Muscle of leg (tissue), 11 donors: Measurements from ENCODE around the gene MCC. TPM values are rescaled to one million over a fixed set of nuclear protein-coding genes. Genes with fewer than 3 reads are reported as not detected.
A peak's percentile ranks its signal among the peaks of the same experiment; 100 is the strongest.

Experiments used
- DNase-seq: peaks from one replicate; pipeline ENCODE4 v3.0.0; 2013
- H3K27ac ChIP-seq: one replicate; pipeline ENCODE4 v1.5.1; 2013; ENCODE audit warnings: mild to moderate bottlenecking, low read length, control low read depth
- H3K27me3 ChIP-seq: one replicate; pipeline ENCODE4 v1.6.1; 2013; ENCODE audit warnings: low read length; ENCODE audit not compliant: control insufficient read depth, insufficient read depth
- H3K36me3 ChIP-seq: one replicate; pipeline ENCODE4 v1.6.1; 2013; ENCODE audit warnings: low read length; ENCODE audit not compliant: control insufficient read depth, insufficient read depth
- H3K4me1 ChIP-seq: one replicate; pipeline ENCODE4 v1.6.1; 2013; ENCODE audit warnings: low read length; ENCODE audit not compliant: control insufficient read depth, insufficient read depth
- H3K4me3 ChIP-seq: one replicate; pipeline ENCODE4 v1.5.1; 2013; ENCODE audit warnings: low read length, control low read depth
- H3K9me3 ChIP-seq: replicated peaks from 2 replicates; pipeline ENCODE4 v1.6.1; 2013; ENCODE audit warnings: low read depth, low read length; ENCODE audit not compliant: control insufficient read depth
- WGBS: methylation state at CpG from one replicate; pipeline ENCODE4 v1.1.5; 2013; ENCODE audit warnings: missing lambda C conversion rate; ENCODE audit not compliant: insufficient coverage; 5-methylcytosine and 5-hydroxymethylcytosine counted together
- polyA plus RNA-seq, 8 donors: library from polyadenylated mRNA; unstranded; fragments of 120-200 nt; gene quantifications; one replicate each; pipeline versions ENCODE4 v1.2.1 to v1.2.3, GENCODE V29; 2013; ENCODE audit warnings: inconsistent platforms in 1 of 8, low replicate concordance in 1 of 8; ENCODE audit not compliant: insufficient read length in 8 of 8, insufficient read depth in 1 of 8
- total RNA-seq: library from RNA; stranded (reverse); fragments of 120-200 nt; gene quantifications from one replicate; pipeline ENCODE4 v1.2.4, GENCODE V29; 2013

MCC gene
- total and polyA plus RNA-seq, 9 donors, result 12.1 to 19.6 (median 17.0) TPM

- DNase-seq, result no peak
- H3K9me3 ChIP-seq, result peaks cover 4% of the 10 kb centered on the region
- no CpG with 5 or more reads among the region's 1 CpG for WGBS
- no peak overlapping the region for H3K27ac ChIP-seq
- no peaks in the 10 kb centered on the region for H3K4me1 ChIP-seq
- H3K4me3 ChIP-seq, result no peak overlapping the region
- H3K27me3 ChIP-seq, result peaks cover 2% of the 10 kb centered on the region
- H3K36me3 ChIP-seq, result no peaks in the 10 kb centered on the region
Observed at GRCh38 chr5:113495422-113495841, 7.2 kb upstream of the MCC start.

GRCh38 chr5:113493446-113493845 lies 5.2 kb upstream of the MCC start:
- peaks cover 17% of the 10 kb centered on the region for H3K27me3 ChIP-seq
- WGBS, result no CpG with 5 or more reads among the region's 1 CpG

GRCh38 chr5:113491022-113491421 lies 2.8 kb upstream of the MCC start:
- 85% methylated on average over 2 of the region's 2 CpGs for WGBS
- peaks cover 6% of the 10 kb centered on the region for H3K4me1 ChIP-seq
- H3K36me3 ChIP-seq, result no peaks in the 10 kb centered on the region
- no peak for DNase-seq
- H3K27me3 ChIP-seq, result peaks cover 34% of the 10 kb centered on the region
- H3K27ac ChIP-seq, result no peak overlapping the region
- H3K4me3 ChIP-seq, result no peak overlapping the region
- peaks cover 12% of the 10 kb centered on the region for H3K9me3 ChIP-seq

More at GRCh38 chr5:113493446-113493845, 5.2 kb upstream of the MCC start:
- no peak overlapping the region for H3K27ac ChIP-seq
- H3K9me3 ChIP-seq, result peaks cover 12% of the 10 kb centered on the region
- H3K36me3 ChIP-seq, result no peaks in the 10 kb centered on the region
- DNase-seq, result no peak
- H3K4me1 ChIP-seq, result peaks cover 5% of the 10 kb centered on the region
- no peak overlapping the region for H3K4me3 ChIP-seq

- Histone ChIP-seq H3K27ac (no peak overlapping the region), H3K4me1 (peaks cover 6% of the 10 kb centered on the region), H3K9me3 (peaks cover 12% of the 10 kb centered on the region), H3K36me3 (no peaks in the 10 kb centered on the region), H3K27me3 (peaks cover 34% of the 10 kb centered on the region), H3K4me3 (no peak overlapping the region)
- 90% methylated on average over 3 of the region's 3 CpGs for WGBS
- DNase-seq, result no peak
Observed at GRCh38 chr5:113490317-113490716, 2.1 kb upstream of the MCC start.

GRCh38 chr5:113489299-113489698 lies 1.0 kb upstream of the MCC start:
- no peaks in the 10 kb centered on the region for H3K36me3 ChIP-seq
- H3K27ac ChIP-seq, result no peak overlapping the region
- WGBS, result 60% methylated on average over 1 of the region's 3 CpGs
- peaks cover 34% of the 10 kb centered on the region for H3K27me3 ChIP-seq
- peaks cover 6% of the 10 kb centered on the region for H3K4me1 ChIP-seq
- DNase-seq, result peak; percentile 16
- H3K9me3 ChIP-seq, result peaks cover 12% of the 10 kb centered on the region
- no peak overlapping the region for H3K4me3 ChIP-seq

- peaks cover 6% of the 10 kb centered on the region for H3K4me1 ChIP-seq
Observed at GRCh38 chr5:113488645-113489184, 462 bp upstream of the MCC start.

GRCh38 chr5:113487416-113487780 lies 855 bp downstream of the MCC start:
- H3K4me3 ChIP-seq, result peak overlapping the region; percentile 70
- peaks cover 12% of the 10 kb centered on the region for H3K9me3 ChIP-seq
- DNase-seq, result peak; percentile 11
- H3K27ac ChIP-seq, result no peak overlapping the region
- 2% methylated on average over 18 of the region's 18 CpGs for WGBS
- peaks cover 34% of the 10 kb centered on the region for H3K27me3 ChIP-seq
- H3K4me1 ChIP-seq, result peaks cover 6% of the 10 kb centered on the region
- H3K36me3 ChIP-seq, result no peaks in the 10 kb centered on the region

More at GRCh38 chr5:113488645-113489184, 462 bp upstream of the MCC start:
- H3K27ac ChIP-seq, result no peak overlapping the region
- WGBS, result 11% methylated on average over 16 of the region's 20 CpGs
- peaks cover 12% of the 10 kb centered on the region for H3K9me3 ChIP-seq
- peak overlapping the region; percentile 70 for H3K4me3 ChIP-seq
- DNase-seq, result no peak
- H3K36me3 ChIP-seq, result no peaks in the 10 kb centered on the region
- H3K27me3 ChIP-seq, result peaks cover 34% of the 10 kb centered on the region

- no CpG with 5 or more reads among the region's 5 CpGs for WGBS
- H3K27ac ChIP-seq, result no peak overlapping the region
- H3K4me3 ChIP-seq, result no peak overlapping the region
- no peaks in the 10 kb centered on the region for H3K4me1 ChIP-seq
- no peaks in the 10 kb centered on the region for H3K9me3 ChIP-seq
- no peak for DNase-seq
- no peaks in the 10 kb centered on the region for H3K27me3 ChIP-seq
- H3K36me3 ChIP-seq, result no peaks in the 10 kb centered on the region
Observed at GRCh38 chr5:113480243-113480642, 8.0 kb downstream of the MCC start.

GRCh38 chr5:113478691-113479090 lies 9.6 kb downstream of the MCC start:
- Histone ChIP-seq H3K4me3 (no peak overlapping the region), H3K27me3 (no peaks in the 10 kb centered on the region), H3K4me1 (no peaks in the 10 kb centered on the region), H3K9me3 (no peaks in the 10 kb centered on the region), H3K27ac (no peak overlapping the region), H3K36me3 (no peaks in the 10 kb centered on the region)
- 100% methylated on average over 1 of the region's 3 CpGs for WGBS
- no peak for DNase-seq

GRCh38 chr5:113474100-113474728 lies 14.0 kb downstream of the MCC start:
- H3K4me1 ChIP-seq, result no peaks in the 10 kb centered on the region
- no peak overlapping the region for H3K4me3 ChIP-seq
- no peak for DNase-seq
- H3K36me3 ChIP-seq, result no peaks in the 10 kb centered on the region
- H3K27ac ChIP-seq, result no peak overlapping the region
- no peaks in the 10 kb centered on the region for H3K27me3 ChIP-seq
- WGBS, result 35% methylated on average over 4 of the region's 5 CpGs
- H3K9me3 ChIP-seq, result no peaks in the 10 kb centered on the region
